Nephron (organoid): ENCODE measurements around the gene GBP1.
"Not testable (repeated sequence)": the region's sequence is repeated elsewhere in the genome, so short reads cannot be mapped to it uniquely, and the experiment has no call there.

Experiments
- H3K27ac Mint-ChIP-seq, 3 experiments: 2 replicates each; pipeline ENCODE4 v1.8.0; 2020; ENCODE audit warnings: mixed read lengths in 3 of 3, mild to moderate bottlenecking in 2 of 3, moderate library complexity in 1 of 3
- H3K27me3 Mint-ChIP-seq: 2 replicates; pipeline ENCODE4 v1.8.0; 2021; ENCODE audit warnings: low read depth, mild to moderate bottlenecking, moderate library complexity, mixed read lengths
- H3K36me3 Mint-ChIP-seq: 2 replicates; pipeline ENCODE4 v1.8.0; 2020; ENCODE audit warnings: low read depth, mixed read lengths
- H3K4me1 Mint-ChIP-seq: 2 replicates; pipeline ENCODE4 v1.8.0; 2020; ENCODE audit warnings: mixed read lengths
- H3K4me3 Mint-ChIP-seq, 3 experiments: 2 replicates each; pipeline ENCODE4 v1.8.0; 2020; ENCODE audit warnings: mild to moderate bottlenecking in 3 of 3, mixed read lengths in 3 of 3, moderate library complexity in 2 of 3
- H3K9me3 Mint-ChIP-seq: 2 replicates; pipeline ENCODE4 v1.8.0; 2020; ENCODE audit warnings: mixed read lengths
- CTCF ChIP-seq, 3 experiments: fragments of 200-600 bp; sonication (generic); IDR thresholded peaks; one replicate each; pipeline ENCODE4 v1.5.0; 2021; ENCODE audit warnings: antibody characterized with exemption in 3 of 3; ENCODE audit not compliant: unreplicated experiment in 3 of 3

GBP1 gene

GRCh38 chr1:89050649-89051033 is 14.4 kb downstream of the GBP1 start:
- H3K27ac Mint-ChIP-seq, result no peak overlapping the region
- no peaks in the 10 kb centered on the region for H3K9me3 Mint-ChIP-seq
- TF ChIP-seq CTCF (IDR thresholded peaks at IDR 0.05; ENCODE audit: unreplicated experiment in 3 of 3), result no peak
- no peaks in the 10 kb centered on the region for H3K27me3 Mint-ChIP-seq
- no peaks in the 10 kb centered on the region for H3K4me1 Mint-ChIP-seq
- H3K4me3 Mint-ChIP-seq, result no peak overlapping the region
- H3K36me3 Mint-ChIP-seq, result no peaks in the 10 kb centered on the region

- not testable (repeated sequence) for H3K27me3 Mint-ChIP-seq, H3K4me1 Mint-ChIP-seq, H3K27ac Mint-ChIP-seq, H3K36me3 Mint-ChIP-seq, H3K4me3 Mint-ChIP-seq, H3K9me3 Mint-ChIP-seq
These were observed 14.9 kb downstream of the GBP1 start for GRCh38 chr1:89049901-89050648.

- H3K9me3 Mint-ChIP-seq, H3K4me3 Mint-ChIP-seq, H3K27me3 Mint-ChIP-seq, H3K36me3 Mint-ChIP-seq, H3K27ac Mint-ChIP-seq, H3K4me1 Mint-ChIP-seq: not testable (repeated sequence)
These were observed 15.8 kb downstream of the GBP1 start for GRCh38 chr1:89049187-89049586.

GRCh38 chr1:89047734-89048133 is 17.3 kb downstream of the GBP1 start:
- Mint-ChIP-seq H3K9me3 (no peaks in the 10 kb centered on the region), H3K4me1 (no peaks in the 10 kb centered on the region), H3K27me3 (no peaks in the 10 kb centered on the region), H3K27ac (no peak overlapping the region), H3K36me3 (no peaks in the 10 kb centered on the region), H3K4me3 (no peak overlapping the region)
- no peak for TF ChIP-seq CTCF (IDR thresholded peaks at IDR 0.05; ENCODE audit: unreplicated experiment in 3 of 3)

- H3K27me3 Mint-ChIP-seq, H3K9me3 Mint-ChIP-seq, H3K36me3 Mint-ChIP-seq, H3K4me3 Mint-ChIP-seq, H3K27ac Mint-ChIP-seq, H3K4me1 Mint-ChIP-seq: not testable (repeated sequence)
These were observed 18.5 kb downstream of the GBP1 start for GRCh38 chr1:89046318-89047183.

GRCh38 chr1:89044970-89045721 is 19.9 kb downstream of the GBP1 start:
- no peak overlapping the region for H3K27ac Mint-ChIP-seq
- TF ChIP-seq CTCF (IDR thresholded peaks at IDR 0.05; ENCODE audit: unreplicated experiment in 3 of 3), result no peak
- no peaks in the 10 kb centered on the region for H3K36me3 Mint-ChIP-seq
- no peak overlapping the region for H3K4me3 Mint-ChIP-seq
- no peaks in the 10 kb centered on the region for H3K9me3 Mint-ChIP-seq
- H3K4me1 Mint-ChIP-seq, result no peaks in the 10 kb centered on the region
- H3K27me3 Mint-ChIP-seq, result no peaks in the 10 kb centered on the region

GRCh38 chr1:89043940-89044339 is 21.1 kb downstream of the GBP1 start:
- Mint-ChIP-seq H3K9me3 (peaks cover 2% of the 10 kb centered on the region), H3K4me3 (no peak overlapping the region), H3K4me1 (no peaks in the 10 kb centered on the region), H3K27ac (no peak overlapping the region), H3K36me3 (no peaks in the 10 kb centered on the region), H3K27me3 (no peaks in the 10 kb centered on the region)
- no peak for TF ChIP-seq CTCF (IDR thresholded peaks at IDR 0.05; ENCODE audit: unreplicated experiment in 3 of 3)
